OCI-LY7 (cell line): ENCODE measurements around the gene CAND2. TPM values are rescaled to one million over a fixed set of nuclear protein-coding genes. Genes with fewer than 3 reads are reported as not detected.

Source experiments
- BruUV-seq: library from RNA; stranded (reverse); fragments of 400-500 nt; replicated peaks from 2 replicates; lab custom pipeline; 2021; lab: Mats Ljungman, UMichigan
- CTCF ChIA-PET: fragments of 300-600 bp; sonication (Branson Sonifier 250); formaldehyde crosslinking; loops from one replicate; lab custom pipeline; 2022; ENCODE audit warnings: antibody characterized with exemption; ENCODE audit not compliant: unreplicated experiment; lab: Charles Lee
- POLR2A ChIA-PET: fragments of 300-600 bp; sonication (Branson Sonifier 250); formaldehyde crosslinking; loops from one replicate; lab custom pipeline; 2022; ENCODE audit warnings: antibody characterized with exemption; lab: Charles Lee
- DNase-seq: peaks from one replicate; pipeline ENCODE4 v3.0.0-alpha.2; 2015; ENCODE audit warnings: low spot score
- H2AFZ ChIP-seq: fragments of 200-600 bp; sonication (generic), shearing (Covaris generic); 2 replicates; pipeline ENCODE4 v1.6.1; 2014; ENCODE audit warnings: mild to moderate bottlenecking, antibody characterized with exemption, low read length, moderate library complexity
- H3K27ac ChIP-seq: fragments of 200-600 bp; sonication (generic); 2 replicates; pipeline ENCODE4 v1.5.1; 2014; ENCODE audit warnings: mixed run types, low read depth, mild to moderate bottlenecking, moderate library complexity, low read length, inconsistent platforms; ENCODE audit not compliant: poor library complexity, severe bottlenecking
- H3K36me3 ChIP-seq: fragments of 200-600 bp; sonication (generic); 2 replicates; pipeline ENCODE4 v1.6.1; 2014; ENCODE audit warnings: mild to moderate bottlenecking, antibody characterized with exemption, low read length, moderate library complexity, mixed read lengths; ENCODE audit not compliant: insufficient read depth
- H3K4me1 ChIP-seq: fragments of 200-600 bp; sonication (generic); 2 replicates; pipeline ENCODE4 v1.5.1; 2014; ENCODE audit warnings: mild to moderate bottlenecking, low read length; ENCODE audit not compliant: insufficient read depth, poor library complexity, severe bottlenecking
- H3K4me2 ChIP-seq: fragments of 200-600 bp; sonication (generic); 2 replicates; pipeline ENCODE4 v1.6.1; 2014; ENCODE audit warnings: mild to moderate bottlenecking, low read length
- H3K4me3 ChIP-seq: fragments of 200-600 bp; sonication (generic); 2 replicates; pipeline ENCODE4 v1.5.1; 2014; ENCODE audit warnings: mild to moderate bottlenecking, low read depth, low read length; ENCODE audit not compliant: poor library complexity, severe bottlenecking
- H3K79me2 ChIP-seq: fragments of 200-600 bp; sonication (generic); 2 replicates; pipeline ENCODE4 v1.6.1; 2016; ENCODE audit warnings: low read depth, mild to moderate bottlenecking, low read length, moderate library complexity, mixed read lengths; ENCODE audit not compliant: insufficient read depth
- H3K9me2 ChIP-seq: fragments of 200-600 bp; sonication (generic); 2 replicates; pipeline ENCODE4 v1.6.1; 2016; ENCODE audit warnings: mild to moderate bottlenecking, low read length, mixed read lengths; ENCODE audit not compliant: insufficient read depth
- H3K9me3 ChIP-seq: fragments of 200-600 bp; sonication (generic); 2 replicates; pipeline ENCODE4 v1.6.1; 2014; ENCODE audit warnings: mild to moderate bottlenecking, mixed run types, low read length, mixed read lengths
- H4K20me1 ChIP-seq: fragments of 200-600 bp; sonication (generic); 2 replicates; pipeline ENCODE4 v1.6.1; 2014; ENCODE audit warnings: mild to moderate bottlenecking, antibody characterized with exemption, low read length, moderate library complexity, mixed read lengths; ENCODE audit not compliant: insufficient read depth
- EZH2phosphoT487 ChIP-seq: fragments of 200-600 bp; sonication (generic); IDR thresholded peaks from 2 replicates; pipeline ENCODE4 v1.6.1; 2018; ENCODE audit warnings: low read depth, borderline replicate concordance, mild to moderate bottlenecking, mixed run types, antibody characterized with exemption, low read length, moderate library complexity, mixed read lengths
- intact Hi-C: fragments of 100-400 bp; cut with micrococcal nuclease; formaldehyde crosslinking; loops from one replicate; pipeline ENCODE4 v1.10.0; 2022; ENCODE audit not compliant: unreplicated experiment
- total RNA-seq, 2 experiments: library from RNA; depleted of rRNA in 1 of 2; stranded (reverse); fragments of >200 nt in 1 of 2; shearing (Covaris generic) in 1 of 2; gene quantifications; 2 replicates each; pipeline ENCODE4 v1.2.3, GENCODE V29; 2014 to 2022
- TF ChIP-seq, protein P1 (sequence below): fragments of 200-600 bp; sonication (generic); conservative IDR thresholded peaks from 2 replicates; pipeline ENCODE4 v1.5.1; 2014; ENCODE audit warnings: mild to moderate bottlenecking, antibody characterized with exemption, low read length, moderate library complexity, mixed read lengths

CAND2 gene
- total RNA-seq, 2 experiments from 2014 or later: 4.1 to 11.0 TPM

DNA sequence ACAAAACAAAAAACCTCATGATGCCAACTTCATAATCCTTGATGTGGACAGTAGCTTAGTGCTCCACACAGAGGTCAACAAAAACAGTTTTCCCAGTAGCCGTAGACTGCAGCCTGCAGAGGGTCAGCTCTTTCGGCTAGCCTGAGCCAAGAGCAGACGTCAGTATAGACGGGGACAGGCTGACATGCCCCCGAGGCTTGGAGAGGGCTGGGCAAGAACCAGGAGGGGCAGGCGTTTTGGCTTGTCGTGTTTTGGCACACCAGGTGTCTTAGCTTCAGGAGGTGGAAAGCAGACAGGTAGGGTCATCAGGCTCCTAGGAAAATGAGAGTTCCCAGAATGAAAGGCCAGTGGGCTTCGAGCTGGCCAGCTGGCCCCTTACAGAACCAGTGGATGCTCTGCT is 21.8 kb downstream of the CAND2 start:
- no peak for TF ChIP-seq EZH2phosphoT487
- TF ChIP-seq, protein P1, sequence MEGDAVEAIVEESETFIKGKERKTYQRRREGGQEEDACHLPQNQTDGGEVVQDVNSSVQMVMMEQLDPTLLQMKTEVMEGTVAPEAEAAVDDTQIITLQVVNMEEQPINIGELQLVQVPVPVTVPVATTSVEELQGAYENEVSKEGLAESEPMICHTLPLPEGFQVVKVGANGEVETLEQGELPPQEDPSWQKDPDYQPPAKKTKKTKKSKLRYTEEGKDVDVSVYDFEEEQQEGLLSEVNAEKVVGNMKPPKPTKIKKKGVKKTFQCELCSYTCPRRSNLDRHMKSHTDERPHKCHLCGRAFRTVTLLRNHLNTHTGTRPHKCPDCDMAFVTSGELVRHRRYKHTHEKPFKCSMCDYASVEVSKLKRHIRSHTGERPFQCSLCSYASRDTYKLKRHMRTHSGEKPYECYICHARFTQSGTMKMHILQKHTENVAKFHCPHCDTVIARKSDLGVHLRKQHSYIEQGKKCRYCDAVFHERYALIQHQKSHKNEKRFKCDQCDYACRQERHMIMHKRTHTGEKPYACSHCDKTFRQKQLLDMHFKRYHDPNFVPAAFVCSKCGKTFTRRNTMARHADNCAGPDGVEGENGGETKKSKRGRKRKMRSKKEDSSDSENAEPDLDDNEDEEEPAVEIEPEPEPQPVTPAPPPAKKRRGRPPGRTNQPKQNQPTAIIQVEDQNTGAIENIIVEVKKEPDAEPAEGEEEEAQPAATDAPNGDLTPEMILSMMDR: no peak
- intact Hi-C loops: no loop called here
- H3K4me2 ChIP-seq: no peak overlapping the region
- H4K20me1 ChIP-seq: no peaks in the 10 kb centered on the region
- POLR2A ChIA-PET: interaction anchor here (0.6 to 0.7 kb wide), 2 partner anchors 296 to 1480 kb away, joined by 3 read pairs; no protein-coding TSS in a partner anchor
- no peaks in the 10 kb centered on the region for H3K9me3 ChIP-seq
- no peak overlapping the region for H3K4me3 ChIP-seq
- CTCF ChIA-PET: interaction anchor here (1.4 to 1.5 kb wide), 2 partner anchors 9 to 11 kb away, joined by 3 to 20 read pairs; no protein-coding TSS in a partner anchor
- no peaks in the 10 kb centered on the region for H3K9me2 ChIP-seq
- no peak overlapping the region for H2AFZ ChIP-seq
- no peaks in the 10 kb centered on the region for H3K79me2 ChIP-seq
- peak overlapping the region; percentile 29 for H3K27ac ChIP-seq
- no peak for DNase-seq
- BruUV-seq: no TSS peak
- H3K4me1 ChIP-seq: peaks cover 12% of the 10 kb centered on the region
- peaks cover 21% of the 10 kb centered on the region; the same call in 1 of the 2 replicates for H3K36me3 ChIP-seq

DNA sequence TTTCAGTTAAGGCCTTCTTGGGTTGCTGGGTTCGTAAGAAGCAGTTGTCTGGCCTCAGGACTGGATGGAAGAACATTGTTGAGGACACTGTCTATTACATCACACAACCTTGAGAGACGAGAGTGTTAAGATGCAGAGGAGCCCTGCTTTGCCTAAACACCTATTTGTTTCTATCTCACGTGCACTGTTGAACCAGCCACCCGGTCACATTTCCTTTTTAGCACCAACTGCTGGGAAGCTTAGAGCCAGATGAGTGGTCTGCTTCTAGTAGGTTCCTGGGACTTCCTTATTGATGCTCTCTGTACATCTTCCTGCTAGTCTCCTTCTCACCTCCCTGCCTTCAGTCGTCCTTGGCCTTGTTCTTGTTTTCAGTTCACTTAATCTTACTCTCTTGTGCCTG is 22.3 kb downstream of the CAND2 start:
- POLR2A ChIA-PET: no interaction called here
- CTCF ChIA-PET: interaction anchor here (1.4 to 1.5 kb wide), 2 partner anchors 9 to 12 kb away, joined by 3 to 20 read pairs; no protein-coding TSS in a partner anchor
- H3K9me3 ChIP-seq: no peaks in the 10 kb centered on the region

More for the DNA sequence above, 22.3 kb downstream of the CAND2 start:
- H3K4me2 ChIP-seq: no peak overlapping the region
- no peaks in the 10 kb centered on the region for H3K9me2 ChIP-seq
- peaks cover 12% of the 10 kb centered on the region for H3K4me1 ChIP-seq
- DNase-seq: peak; percentile 53
- H3K79me2 ChIP-seq: no peaks in the 10 kb centered on the region
- peak overlapping the region; percentile 29 for H3K27ac ChIP-seq
- 0 out of 2 replicates have a peak overlapping the region, but pooled peaks have one; percentile 1 for H2AFZ ChIP-seq
- intact Hi-C loops: no loop called here
- BruUV-seq: no TSS peak
- H4K20me1 ChIP-seq: no peaks in the 10 kb centered on the region
- H3K4me3 ChIP-seq: no peak overlapping the region
- TF ChIP-seq, protein P1: no peak
- TF ChIP-seq EZH2phosphoT487: no peak
- peaks cover 17% of the 10 kb centered on the region; the same call in 1 of the 2 replicates for H3K36me3 ChIP-seq
